Measurements from ENCODE around the gene ASB13. TPM values are rescaled to one million over a fixed set of nuclear protein-coding genes. Genes with fewer than 3 reads are reported as not detected.

ASB13 gene
- polyA plus RNA-seq, 1 donor from 2014 or later, result 5.6 TPM

GRCh38 chr10:5590816-5591215, 75.6 kb downstream of the ASB13 start:
- Histone ChIP-seq H3K9me2 (ENCODE audit: insufficient read depth, low read length) (no peaks in the 10 kb centered on the region), H4K20me1 (ENCODE audit: insufficient read depth) (no peaks in the 10 kb centered on the region), H2AFZ (ENCODE audit: low read depth, low read length) (no peak overlapping the region), H3K27ac (ENCODE audit: low read length) (no peak overlapping the region), H3K27me3 (ENCODE audit: insufficient read depth, low read depth, low read length) (no peaks in the 10 kb centered on the region), H3K9me3 (ENCODE audit: low read length) (no peaks in the 10 kb centered on the region), H3K36me3 (ENCODE audit: insufficient read depth, low read length) (no peaks in the 10 kb centered on the region), H3K79me2 (replicated peaks; ENCODE audit: insufficient read depth, low read length) (no peaks in the 10 kb centered on the region), H3K4me3 (ENCODE audit: low read length) (no peak overlapping the region), H3K4me2 (ENCODE audit: low read length) (no peak overlapping the region), H3F3A (ENCODE audit: insufficient read depth, low read length, poor library complexity, severe bottlenecking) (no peaks in the 10 kb centered on the region), H3K9ac (ENCODE audit: low read length) (no peak overlapping the region)
- no peak for TF ChIP-seq CTCF (IDR thresholded peaks at IDR 0.05; ENCODE audit: poor library complexity, severe bottlenecking)
- TF ChIP-seq EP300 (conservative IDR thresholded peaks at IDR 0.05; ENCODE audit: poor library complexity, severe bottlenecking), result no peak
- no peak for TF ChIP-seq TAF1 (IDR thresholded peaks at IDR 0.05; ENCODE audit: low read depth)
- TF ChIP-seq MXI1 (conservative IDR thresholded peaks at IDR 0.05; ENCODE audit: poor library complexity, severe bottlenecking), result no peak
- TF ChIP-seq REST (IDR thresholded peaks at IDR 0.05; ENCODE audit: borderline replicate concordance), result no peak
- TF ChIP-seq EZH2 (IDR thresholded peaks at IDR 0.05; ENCODE audit: borderline replicate concordance, insufficient read depth, low read length, poor library complexity, severe bottlenecking), result no peak
- no peak for TF ChIP-seq POLR2AphosphoS5 (IDR thresholded peaks at IDR 0.05)
- TF ChIP-seq SMC3 (conservative IDR thresholded peaks at IDR 0.05; ENCODE audit: poor library complexity), result no peak
- no peak for TF ChIP-seq RAD21 (conservative IDR thresholded peaks at IDR 0.05)

- Histone ChIP-seq H3K4me3 (ENCODE audit: low read length) (no peak overlapping the region), H3K9ac (ENCODE audit: low read length) (no peak overlapping the region), H3F3A (ENCODE audit: insufficient read depth, low read length, poor library complexity, severe bottlenecking) (no peaks in the 10 kb centered on the region), H2AFZ (ENCODE audit: low read depth, low read length) (no peak overlapping the region), H3K4me2 (ENCODE audit: low read length) (no peak overlapping the region), H3K27me3 (ENCODE audit: insufficient read depth, low read depth, low read length) (no peaks in the 10 kb centered on the region), H3K9me2 (ENCODE audit: insufficient read depth, low read length) (no peaks in the 10 kb centered on the region), H3K36me3 (ENCODE audit: insufficient read depth, low read length) (no peaks in the 10 kb centered on the region), H3K27ac (ENCODE audit: low read length) (no peak overlapping the region), H3K9me3 (ENCODE audit: low read length) (no peaks in the 10 kb centered on the region), H4K20me1 (ENCODE audit: insufficient read depth) (no peaks in the 10 kb centered on the region), H3K79me2 (replicated peaks; ENCODE audit: insufficient read depth, low read length) (no peaks in the 10 kb centered on the region)
- TF ChIP-seq TAF1 (IDR thresholded peaks at IDR 0.05; ENCODE audit: low read depth) (no peak), RAD21 (conservative IDR thresholded peaks at IDR 0.05) (no peak), EP300 (conservative IDR thresholded peaks at IDR 0.05; ENCODE audit: poor library complexity, severe bottlenecking) (no peak), CTCF (IDR thresholded peaks at IDR 0.05; ENCODE audit: poor library complexity, severe bottlenecking) (no peak), MXI1 (conservative IDR thresholded peaks at IDR 0.05; ENCODE audit: poor library complexity, severe bottlenecking) (no peak), REST (IDR thresholded peaks at IDR 0.05; ENCODE audit: borderline replicate concordance) (no peak), EZH2 (IDR thresholded peaks at IDR 0.05; ENCODE audit: borderline replicate concordance, insufficient read depth, low read length, poor library complexity, severe bottlenecking) (no peak), SMC3 (conservative IDR thresholded peaks at IDR 0.05; ENCODE audit: poor library complexity) (no peak), POLR2AphosphoS5 (IDR thresholded peaks at IDR 0.05) (no peak)
Measured at GRCh38 chr10:5589661-5590511, 76.5 kb downstream of the ASB13 start.
